ENCODE results near the gene ULK4. TPM values are rescaled to one million over a fixed set of nuclear protein-coding genes. Genes with fewer than 3 reads are reported as not detected.

The ULK4 gene
- total RNA-seq, 1 experiment from 2014 or later = 4.2 TPM

DNA sequence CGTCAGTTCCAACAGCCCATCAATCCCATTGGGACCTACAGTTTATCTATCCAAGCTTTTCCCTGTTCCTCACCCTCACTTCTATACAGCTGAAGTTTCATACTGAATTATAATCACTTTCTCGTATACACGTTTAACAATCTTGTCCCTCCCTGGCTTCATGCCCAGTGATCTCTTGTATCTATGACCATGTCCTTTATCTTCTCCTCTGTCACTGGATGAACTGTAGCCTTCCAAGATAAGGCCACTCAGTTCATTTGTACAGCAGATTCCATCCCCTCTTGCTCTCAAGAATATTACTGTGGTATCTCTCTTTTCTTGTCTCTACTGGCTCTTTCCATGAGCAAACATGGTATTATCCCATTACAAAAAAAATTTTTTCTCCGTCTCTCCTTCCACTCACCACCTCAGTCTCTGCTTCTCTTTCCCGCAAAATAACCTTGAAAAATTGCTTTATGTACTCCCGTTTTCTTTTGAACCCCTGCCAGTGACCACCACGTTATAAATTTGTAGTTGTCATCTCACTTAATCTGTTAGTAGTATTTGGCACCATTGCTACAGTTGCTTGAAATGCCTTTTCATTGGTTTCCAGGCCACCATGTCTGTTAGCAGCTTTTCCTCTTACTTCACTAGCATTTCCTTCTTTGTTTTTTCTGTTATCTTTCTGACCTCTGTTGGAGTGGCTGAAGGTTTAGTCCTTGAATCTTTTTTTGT, 753.2 kb downstream of the ULK4 start:
- BruUV-seq (replicated peaks) = no TSS peak
- intact Hi-C loops (cut with micrococcal nuclease; ENCODE audit: unreplicated experiment) = loop anchor here (10.0 kb wide), 2 partner anchors 484 to 884 kb away; no protein-coding TSS in a partner anchor
- H3K9me3 ChIP-seq = no peaks in the 10 kb centered on the region
- no peaks in the 10 kb centered on the region for H3K27me3 ChIP-seq (replicated peaks; ENCODE audit: control insufficient read depth, insufficient read depth, low read length)
- Mint-ChIP-seq H3K9me3 (ENCODE audit: unreplicated experiment) (no peaks in the 10 kb centered on the region), H3K36me3 (ENCODE audit: insufficient read depth, unreplicated experiment) (peaks cover 11% of the 10 kb centered on the region), H3K27me3 (ENCODE audit: insufficient read depth, unreplicated experiment) (no peaks in the 10 kb centered on the region), H3K27ac (ENCODE audit: unreplicated experiment) (no peak overlapping the region), H3K4me3 (ENCODE audit: unreplicated experiment) (no peak overlapping the region), H3K4me1 (ENCODE audit: low read depth, unreplicated experiment) (peaks cover 32% of the 10 kb centered on the region)
- H3K4me1 ChIP-seq = peaks cover 37% of the 10 kb centered on the region
- ChIA-PET POLR2A (no interaction called here), CTCF (no interaction called here)
- TF ChIP-seq, protein P1, sequence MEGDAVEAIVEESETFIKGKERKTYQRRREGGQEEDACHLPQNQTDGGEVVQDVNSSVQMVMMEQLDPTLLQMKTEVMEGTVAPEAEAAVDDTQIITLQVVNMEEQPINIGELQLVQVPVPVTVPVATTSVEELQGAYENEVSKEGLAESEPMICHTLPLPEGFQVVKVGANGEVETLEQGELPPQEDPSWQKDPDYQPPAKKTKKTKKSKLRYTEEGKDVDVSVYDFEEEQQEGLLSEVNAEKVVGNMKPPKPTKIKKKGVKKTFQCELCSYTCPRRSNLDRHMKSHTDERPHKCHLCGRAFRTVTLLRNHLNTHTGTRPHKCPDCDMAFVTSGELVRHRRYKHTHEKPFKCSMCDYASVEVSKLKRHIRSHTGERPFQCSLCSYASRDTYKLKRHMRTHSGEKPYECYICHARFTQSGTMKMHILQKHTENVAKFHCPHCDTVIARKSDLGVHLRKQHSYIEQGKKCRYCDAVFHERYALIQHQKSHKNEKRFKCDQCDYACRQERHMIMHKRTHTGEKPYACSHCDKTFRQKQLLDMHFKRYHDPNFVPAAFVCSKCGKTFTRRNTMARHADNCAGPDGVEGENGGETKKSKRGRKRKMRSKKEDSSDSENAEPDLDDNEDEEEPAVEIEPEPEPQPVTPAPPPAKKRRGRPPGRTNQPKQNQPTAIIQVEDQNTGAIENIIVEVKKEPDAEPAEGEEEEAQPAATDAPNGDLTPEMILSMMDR (IDR thresholded peaks at IDR 0.05; ENCODE audit: insufficient read depth in 1 of 2, low read depth in 1 of 2, low read length in 1 of 2, severe bottlenecking in 1 of 2, unreplicated experiment in 1 of 2) = no peak
- H3K36me3 ChIP-seq (ENCODE audit: control insufficient read depth, insufficient read depth, low read length) = no peaks in the 10 kb centered on the region; the same call in 1 of the 2 replicates
- no peak overlapping the region for H3K4me3 ChIP-seq (ENCODE audit: low read depth, low read length)
- no peak for DNase-seq

DNA sequence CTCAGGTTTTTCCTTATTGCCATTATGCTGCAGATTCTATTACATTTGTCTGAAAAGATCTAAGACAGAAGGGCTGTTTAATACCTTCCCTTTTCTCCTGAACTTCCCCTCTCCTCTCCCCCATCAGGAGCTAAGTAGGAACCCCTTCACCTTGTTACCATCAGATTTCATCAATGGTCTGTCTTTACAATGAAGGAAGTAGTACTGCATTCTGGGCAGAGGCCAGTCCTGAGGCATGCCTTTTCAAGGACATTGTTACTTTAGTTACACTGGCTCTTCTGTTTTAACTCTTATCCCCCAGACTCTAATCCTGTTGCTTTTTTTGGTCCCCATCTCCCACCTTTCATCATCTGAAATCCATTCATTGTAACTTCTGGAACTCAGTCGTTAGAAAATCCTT, 754.5 kb downstream of the ULK4 start:
- intact Hi-C loops (cut with micrococcal nuclease; ENCODE audit: unreplicated experiment) = loop anchor here (10.0 kb wide), 2 partner anchors 483 to 883 kb away; no protein-coding TSS in a partner anchor
- Histone ChIP-seq H3K27me3 (replicated peaks; ENCODE audit: control insufficient read depth, insufficient read depth, low read length) (no peaks in the 10 kb centered on the region), H3K4me3 (ENCODE audit: low read depth, low read length) (no peak overlapping the region), H3K4me1 (peaks cover 44% of the 10 kb centered on the region), H3K36me3 (ENCODE audit: control insufficient read depth, insufficient read depth, low read length) (no peaks in the 10 kb centered on the region; the same call in 1 of the 2 replicates), H3K9me3 (no peaks in the 10 kb centered on the region)
- ChIA-PET POLR2A (no interaction called here), CTCF (no interaction called here)
- Mint-ChIP-seq H3K36me3 (ENCODE audit: insufficient read depth, unreplicated experiment) (peaks cover 11% of the 10 kb centered on the region), H3K4me1 (ENCODE audit: low read depth, unreplicated experiment) (peaks cover 29% of the 10 kb centered on the region), H3K27me3 (ENCODE audit: insufficient read depth, unreplicated experiment) (no peaks in the 10 kb centered on the region), H3K27ac (ENCODE audit: unreplicated experiment) (no peak overlapping the region), H3K4me3 (ENCODE audit: unreplicated experiment) (no peak overlapping the region), H3K9me3 (ENCODE audit: unreplicated experiment) (no peaks in the 10 kb centered on the region)
- no TSS peak for BruUV-seq (replicated peaks)
- no peak for DNase-seq
- TF ChIP-seq, protein P1 (IDR thresholded peaks at IDR 0.05; ENCODE audit: insufficient read depth in 1 of 2, low read depth in 1 of 2, low read length in 1 of 2, severe bottlenecking in 1 of 2, unreplicated experiment in 1 of 2) = no peak

DNA sequence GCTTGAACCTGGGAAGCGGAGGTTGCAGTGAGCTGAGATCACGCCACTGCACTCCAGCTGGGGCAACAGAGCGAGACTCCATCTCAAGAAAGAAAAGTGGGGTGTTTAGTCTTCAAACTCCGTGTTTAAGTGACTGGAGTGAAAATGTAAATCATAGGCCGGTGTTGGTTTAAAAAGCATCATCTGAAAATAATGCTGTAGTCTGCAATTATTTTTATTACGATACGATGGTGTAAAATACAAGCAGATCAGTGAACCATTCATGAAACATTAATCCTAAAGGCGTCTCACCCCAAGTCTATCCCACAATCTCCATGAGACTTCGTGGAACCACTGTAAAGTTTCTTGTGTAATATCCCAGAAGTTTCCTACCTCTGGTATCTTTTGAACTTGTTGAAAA, 756.3 kb downstream of the ULK4 start:
- Histone ChIP-seq H3K4me1 (peaks cover 52% of the 10 kb centered on the region), H3K4me3 (ENCODE audit: low read depth, low read length) (no peak overlapping the region), H3K27me3 (replicated peaks; ENCODE audit: control insufficient read depth, insufficient read depth, low read length) (no peaks in the 10 kb centered on the region), H3K36me3 (ENCODE audit: control insufficient read depth, insufficient read depth, low read length) (no peaks in the 10 kb centered on the region; the same call in 1 of the 2 replicates), H3K9me3 (no peaks in the 10 kb centered on the region)
- no TSS peak for BruUV-seq (replicated peaks)
- TF ChIP-seq, protein P1 (IDR thresholded peaks at IDR 0.05; ENCODE audit: insufficient read depth in 1 of 2, low read depth in 1 of 2, low read length in 1 of 2, severe bottlenecking in 1 of 2, unreplicated experiment in 1 of 2) = no peak
- Mint-ChIP-seq H3K4me3 (ENCODE audit: unreplicated experiment) (no peak overlapping the region), H3K27me3 (ENCODE audit: insufficient read depth, unreplicated experiment) (no peaks in the 10 kb centered on the region), H3K4me1 (ENCODE audit: low read depth, unreplicated experiment) (peaks cover 32% of the 10 kb centered on the region), H3K36me3 (ENCODE audit: insufficient read depth, unreplicated experiment) (peaks cover 16% of the 10 kb centered on the region), H3K9me3 (ENCODE audit: unreplicated experiment) (no peaks in the 10 kb centered on the region), H3K27ac (ENCODE audit: unreplicated experiment) (no peak overlapping the region)
- intact Hi-C loops (cut with micrococcal nuclease; ENCODE audit: unreplicated experiment) = loop anchor here (10.0 kb wide), 2 partner anchors 481 to 881 kb away; no protein-coding TSS in a partner anchor
- CTCF ChIA-PET = no interaction called here
- no peak for DNase-seq
- POLR2A ChIA-PET = no interaction called here
